Heart left ventricle (tissue), 16 donors: Measurements from ENCODE around the gene ADAM33. TPM values are rescaled to one million over a fixed set of nuclear protein-coding genes. Genes with fewer than 3 reads are reported as not detected.

Experiments used
- ATAC-seq, 4 donors: fragments of 200-7000 bp; cut with Tn5 transposase; one replicate each; pipeline ENCODE4 v1.9.1; 2020 to 2022; ENCODE audit warnings: moderate library complexity in 4 of 4, mild to moderate bottlenecking in 3 of 4, moderate number of reproducible peaks in 1 of 4
- DNase-seq, 5 donors: peaks; one replicate each; pipeline ENCODE4 v3.0.0-alpha.2; 2020
- H3K27ac ChIP-seq, 12 donors: fragments of 200-600 bp; sonication (generic) in 4 of 12; one replicate each; pipeline versions ENCODE4 v1.5.0 to v1.8.0; 2016 to 2022; ENCODE audit warnings: mild to moderate bottlenecking in 2 of 12
- H3K27me3 ChIP-seq, 9 donors: fragments of 200-600 bp; sonication (generic) in 2 of 9; one replicate each; pipeline versions ENCODE4 v1.5.1 to v1.8.0; 2016 to 2022; ENCODE audit warnings: mild to moderate bottlenecking in 3 of 9
- H3K36me3 ChIP-seq, 9 donors: fragments of 200-600 bp; sonication (generic) in 2 of 9; one replicate each; pipeline versions ENCODE4 v1.5.0 to v1.8.0; 2018 to 2022; ENCODE audit warnings: mild to moderate bottlenecking in 2 of 9
- H3K4me1 ChIP-seq, 12 donors: fragments of 200-600 bp; sonication (generic) in 4 of 12; one replicate each; pipeline versions ENCODE4 v1.5.0 to v1.8.0; 2016 to 2022; ENCODE audit warnings: mild to moderate bottlenecking in 3 of 12
- H3K4me3 ChIP-seq, 12 donors: fragments of 200-600 bp; sonication (generic) in 4 of 12; one replicate each; pipeline versions ENCODE4 v1.5.0 to v1.8.0; 2017 to 2022; ENCODE audit warnings: mild to moderate bottlenecking in 9 of 12, moderate library complexity in 4 of 12
- H3K9me3 ChIP-seq, 12 donors: fragments of 200-600 bp; sonication (generic) in 4 of 12; one replicate each; pipeline versions ENCODE4 v1.5.0 to v1.8.0; 2016 to 2022; ENCODE audit warnings: mild to moderate bottlenecking in 1 of 12
- CTCF ChIP-seq, 12 donors: fragments of 200-600 bp; sonication (generic) in 4 of 12; IDR thresholded peaks; one replicate each; pipeline versions ENCODE4 v1.5.0 to v1.8.0; 2018 to 2022; ENCODE audit warnings: antibody characterized with exemption in 12 of 12, mild to moderate bottlenecking in 5 of 12
- POLR2A ChIP-seq, 2 donors: fragments of 450-650 bp; IDR thresholded peaks; one replicate each; pipeline ENCODE4 v1.6.1; 2017; ENCODE audit warnings: antibody characterized with exemption in 2 of 2, mild to moderate bottlenecking in 2 of 2, moderate library complexity in 2 of 2
- WGBS, 4 donors: extraction: QIAGEN DNeasy Blood & Tissue Kit in 2 of 4; methylation state at CpG; one replicate each; pipeline versions ENCODE4 v1.1.5 to v1.1.7; 2013 to 2018; 5-methylcytosine and 5-hydroxymethylcytosine counted together
- intact Hi-C, 10 donors: fragments of 100-400 bp; cut with DNase I; formaldehyde crosslinking; loops; one replicate each; pipeline versions ENCODE4 v1.11.1 to v1.14.2; 2022
- polyA plus RNA-seq, 2 donors: library from polyadenylated mRNA; stranded (reverse); fragments of 200-250 nt; gene quantifications; one replicate each; pipeline ENCODE4 v1.2.3, GENCODE V29; 2013
- total RNA-seq, 9 donors: library from RNA; depleted of rRNA in 2 of 9; stranded (reverse); fragments of >200 nt in 2 of 9; fragmentation: NEBNext Ultra II Directional in 3 of 9; extraction: Animal tissue kit (Norgen Biotek cat#: 25700) in 3 of 9; gene quantifications; one replicate each; pipeline versions ENCODE4 v1.1.0 to v1.2.4, GENCODE V29; 2016 to 2023
- donor health status: ischemic (EF 13 %, LVEDD 7.1; RV severe dilation, severe dysfunction).
- donor health status: healthy with polysubstance abuse.
- donor health status: DM: no; HTN: yes; CAD: no.
- donor health status: DM: no; HTN: no; CAD: no.
- donor health status: ischemic (EF 25% LVEDD 6.9; RV normal size, moderate dysfunction).
- donor health status: ischemic (EF 25% LVEDD 5.7; RV mildly dilated, moderate dysfunction).
- donor health status: healthy.
- donor health status: DM: yes; HTN: yes; CAD: no.
- donor health status: ischemic (EF 35%, LVEDD 5.7; RV mildly dilated, moderate dysfunction).
- donor health status: nonischemic (EF 11% LVEDD 7.7; RV severe dilation, severe dysfunction).
- donor health status: DM: yes; HTN: yes; CAD: no.
- donor health status: PGD.
- donor health status: ischemic (EF 29% LVEDD 5.4; RV normal size, mild dysfunction).
- donor health status: nonischemic (EF 23%, LVEDD 6.1; RV moderate dilation, normal function).

The ADAM33 gene
- total and polyA plus RNA-seq, 11 donors: 2.3 to 21.2 (median 3.5) TPM

- no peak overlapping the region for H3K4me3 ChIP-seq
- ATAC-seq (no peak), DNase-seq (no peak)
- no peaks in the 10 kb centered on the region for H3K9me3 ChIP-seq
- TF ChIP-seq CTCF (IDR thresholded peaks at IDR 0.05) (no peak), POLR2A (IDR thresholded peaks at IDR 0.05) (no peak)
- H3K4me1 ChIP-seq: peaks cover 0 to 53% (median 24%) of the 10 kb centered on the region in 12 donors
- intact Hi-C loops: loop anchor here in 7 of 10 donors (1.0 to 10.0 kb wide), 10 partner anchors 31 to 416 kb away; partner anchors contain the start of genes ADISSP (in 2 of the 7) and SPEF1 (in 1 of the 7)
- H3K27ac ChIP-seq: peak overlapping the region in 10 of 12 donors; percentile 20 to 92 (median 66)
- H3K27me3 ChIP-seq: peaks cover 0 to 52% (median 24%) of the 10 kb centered on the region in 9 donors
- H3K36me3 ChIP-seq: peaks cover 0 to under 1% (median 0%) of the 10 kb centered on the region in 9 donors
- WGBS, 4 donors: 80 to 90% (median 87%) methylated on average over 14 of the region's 14 CpGs
Measured at GRCh38 chr20:3678856-3679720, 2.7 kb downstream of the ADAM33 start.

GRCh38 chr20:3678198-3678597 lies 3.6 kb downstream of the ADAM33 start:
- ATAC-seq (no peak), DNase-seq (peak in 1 of 5 donors; percentile 32)
- Histone ChIP-seq H3K27me3 (peaks cover 0 to 59% (median 33%) of the 10 kb centered on the region in 9 donors), H3K9me3 (no peaks in the 10 kb centered on the region), H3K4me1 (peaks cover 0 to 53% (median 24%) of the 10 kb centered on the region in 12 donors), H3K36me3 (peaks cover 0 to 2% (median 0%) of the 10 kb centered on the region in 9 donors), H3K4me3 (no peak overlapping the region), H3K27ac (peak overlapping the region in 8 of 12 donors; percentile 12 to 92 (median 36))
- whole genome bisulfite sequencing, 4 donors: 52 to 65% (median 61%) methylated on average over 1 to 2 of the region's 2 CpGs
- intact Hi-C loops: loop anchor here in 7 of 10 donors (2.0 to 10.0 kb wide), 9 partner anchors 33 to 417 kb away; partner anchors contain the start of genes ADISSP (in 2 of the 7) and SPEF1 (in 1 of the 7)
- TF ChIP-seq CTCF (IDR thresholded peaks at IDR 0.05): no peak
- no peak for TF ChIP-seq POLR2A (IDR thresholded peaks at IDR 0.05)

GRCh38 chr20:3677733-3678132 lies 4.1 kb downstream of the ADAM33 start:
- H3K27me3 ChIP-seq: peaks cover 4 to 59% (median 37%) of the 10 kb centered on the region in 9 donors

More at GRCh38 chr20:3677733-3678132, 4.1 kb downstream of the ADAM33 start:
- H3K36me3 ChIP-seq: peaks cover 0 to 2% (median 0%) of the 10 kb centered on the region in 9 donors
- H3K9me3 ChIP-seq: no peaks in the 10 kb centered on the region
- DNase-seq: peak in 3 of 5 donors; percentile 44 to 80 (median 66)
- 29 to 48% (median 42%) methylated on average over 7 to 8 of the region's 8 CpGs for WGBS, 4 donors
- intact Hi-C loops: loop anchor here in 8 of 10 donors (2.0 to 10.0 kb wide), 9 partner anchors 33 to 417 kb away; partner anchors contain the start of genes ADISSP (in 2 of the 8) and SPEF1 (in 1 of the 8)
- ATAC-seq: no peak
- no peak overlapping the region for H3K4me3 ChIP-seq
- H3K27ac ChIP-seq: peak overlapping the region in 8 of 12 donors; percentile 12 to 92 (median 36)
- TF ChIP-seq POLR2A (IDR thresholded peaks at IDR 0.05) (no peak), CTCF (IDR thresholded peaks at IDR 0.05) (no peak)
- peaks cover 0 to 53% (median 24%) of the 10 kb centered on the region in 12 donors for H3K4me1 ChIP-seq
